H1 (cell line): ENCODE measurements around the gene LARP4B. TPM values are rescaled to one million over a fixed set of nuclear protein-coding genes. Genes with fewer than 3 reads are reported as not detected.

ENCODE experiments used
- CTCF ChIA-PET: fragments of 300-600 bp; sonication (Branson Sonifier 250); formaldehyde crosslinking; loops from one replicate; lab custom pipeline; 2021; ENCODE audit not compliant: partially characterized antibody; lab: Charles Lee
- POLR2A ChIA-PET: fragments of 300-600 bp; sonication (Branson Sonifier 250); formaldehyde crosslinking; loops from one replicate; lab custom pipeline; 2021; ENCODE audit warnings: inconsistent platforms; ENCODE audit not compliant: partially characterized antibody; lab: Charles Lee
- DNase-seq, 2 experiments: peaks; one replicate each; pipeline versions ENCODE4 v3.0.0 to v3.0.0-alpha.2; 2010 to 2022; ENCODE audit warnings: low spot score in 2 of 2, low read depth in 1 of 2, mixed read lengths in 1 of 2
- FAIRE-seq: peaks from 2 replicates; lab custom pipeline; 2011; peaks lifted over from hg19 to GRCh38; lab: Jason Lieb, UNC
- H2AFZ ChIP-seq: 2 replicates; pipeline ENCODE4 v1.8.1; 2012; ENCODE audit warnings: low read length, inconsistent platforms
- H2AK5ac ChIP-seq: 2 replicates; pipeline ENCODE4 v1.6.1; 2013; ENCODE audit warnings: low read depth, low read length
- H2BK120ac ChIP-seq: replicated peaks from 2 replicates; pipeline ENCODE3; 2013; ENCODE audit warnings: low read depth, low read length, inconsistent platforms
- H2BK12ac ChIP-seq: 2 replicates; pipeline ENCODE4 v1.6.1; 2013; ENCODE audit warnings: low read depth, low read length
- H2BK15ac ChIP-seq: 2 replicates; pipeline ENCODE4 v1.6.1; 2013; ENCODE audit warnings: low read length
- H2BK20ac ChIP-seq: 2 replicates; pipeline ENCODE4 v1.6.1; 2013; ENCODE audit warnings: low read length
- H2BK5ac ChIP-seq: 2 replicates; pipeline ENCODE4 v1.6.1; 2013; ENCODE audit warnings: low read depth, low read length
- H3K14ac ChIP-seq: 2 replicates; pipeline ENCODE4 v1.6.1; 2013; ENCODE audit warnings: inconsistent platforms; ENCODE audit not compliant: insufficient read length
- H3K18ac ChIP-seq: 2 replicates; pipeline ENCODE4 v1.6.1; 2013; ENCODE audit warnings: low read length; ENCODE audit errors: extremely low read depth
- H3K23ac ChIP-seq: 2 replicates; pipeline ENCODE4 v1.6.1; 2013; ENCODE audit warnings: inconsistent platforms; ENCODE audit not compliant: insufficient read length
- H3K23me2 ChIP-seq: 2 replicates; pipeline ENCODE4 v1.6.1; 2013; ENCODE audit warnings: low read depth, low read length
- H3K27ac ChIP-seq: 2 replicates; pipeline ENCODE4 v1.6.1; 2011; ENCODE audit warnings: low read depth, low read length, inconsistent platforms
- H3K27me3 ChIP-seq, 4 experiments: replicated peaks in 1 of 4; 1 replicate in 1 of 4; 2 replicates in 3 of 4; pipeline versions ENCODE4 v1.6.1 to v1.8.1; 2011 to 2013; ENCODE audit warnings: low read length in 3 of 4, mild to moderate bottlenecking in 3 of 4, inconsistent platforms in 2 of 4, mixed read lengths in 2 of 4, moderate library complexity in 1 of 4; ENCODE audit not compliant: control insufficient read depth in 3 of 4, insufficient read depth in 3 of 4; ENCODE audit errors: extremely low read depth in 1 of 4
- H3K36me3 ChIP-seq, 4 experiments: 2 replicates each; pipeline versions ENCODE4 v1.6.1 to v1.8.1; 2011 to 2013; ENCODE audit warnings: mild to moderate bottlenecking in 4 of 4, low read length in 3 of 4, moderate library complexity in 2 of 4, control low read depth in 1 of 4, inconsistent platforms in 1 of 4; ENCODE audit not compliant: insufficient read depth in 4 of 4, control insufficient read depth in 2 of 4
- H3K4ac ChIP-seq: replicated peaks from 2 replicates; pipeline ENCODE3; 2013; ENCODE audit warnings: low read length, low read depth, mixed read lengths, inconsistent platforms; ENCODE audit not compliant: insufficient read length
- H3K4me1 ChIP-seq, 4 experiments: replicated peaks in 1 of 4; 1 replicate in 1 of 4; 2 replicates in 3 of 4; pipeline versions ENCODE4 v1.6.1 to v1.8.1; 2011 to 2013; ENCODE audit warnings: low read length in 3 of 4, inconsistent platforms in 2 of 4, mixed read lengths in 1 of 4; ENCODE audit not compliant: insufficient read depth in 4 of 4, control insufficient read depth in 3 of 4
- H3K4me2 ChIP-seq, 2 experiments: 2 replicates each; pipeline versions ENCODE4 v1.6.1 to v1.8.1; 2011 to 2013; ENCODE audit warnings: low read depth in 2 of 2, low read length in 2 of 2, control low read depth in 1 of 2, inconsistent platforms in 1 of 2, mild to moderate bottlenecking in 1 of 2; ENCODE audit not compliant: insufficient read depth in 1 of 2
- H3K4me3 ChIP-seq, 4 experiments: fragments of 200-600, 300-600 bp in 1 of 4; sonication (generic), shearing (Covaris generic), sonication (Bioruptor Twin) in 1 of 4; 2 replicates each; pipeline versions ENCODE4 v1.5.1 to v1.8.1; 2011 to 2016; ENCODE audit warnings: low read length in 4 of 4, low read depth in 3 of 4, control low read depth in 2 of 4, inconsistent platforms in 2 of 4, mild to moderate bottlenecking in 2 of 4, mixed read lengths in 1 of 4, moderate library complexity in 1 of 4; ENCODE audit not compliant: insufficient read depth in 2 of 4; ENCODE audit errors: extremely low read depth in 1 of 4
- H3K56ac ChIP-seq: replicated peaks from 2 replicates; pipeline ENCODE3; 2013; ENCODE audit warnings: low read depth, mild to moderate bottlenecking, mixed read lengths, low read length, inconsistent platforms; ENCODE audit not compliant: insufficient read length
- H3K79me1 ChIP-seq: 2 replicates; pipeline ENCODE4 v1.6.1; 2013; ENCODE audit warnings: low read depth, low read length, control low read depth
- H3K79me2 ChIP-seq, 2 experiments: 2 replicates each; pipeline versions ENCODE4 v1.6.1 to v1.8.1; 2012 to 2013; ENCODE audit warnings: low read length in 2 of 2, mild to moderate bottlenecking in 2 of 2, inconsistent platforms in 1 of 2; ENCODE audit not compliant: insufficient read depth in 2 of 2, control insufficient read depth in 1 of 2
- H3K9ac ChIP-seq, 4 experiments: replicated peaks in 1 of 4; 1 replicate in 1 of 4; 2 replicates in 3 of 4; pipeline versions ENCODE4 v1.6.1 to v1.8.1; 2011 to 2013; ENCODE audit warnings: low read depth in 3 of 4, low read length in 3 of 4, control low read depth in 2 of 4, mild to moderate bottlenecking in 2 of 4, moderate library complexity in 2 of 4, inconsistent platforms in 1 of 4; ENCODE audit errors: extremely low read depth in 1 of 4
- H3K9me3 ChIP-seq, 2 experiments: 2 replicates each; pipeline versions ENCODE4 v1.6.1 to v1.8.1; 2012 to 2013; ENCODE audit warnings: mild to moderate bottlenecking in 2 of 2, moderate library complexity in 2 of 2, control low read depth in 1 of 2, inconsistent platforms in 1 of 2, low read depth in 1 of 2, low read length in 1 of 2, mixed read lengths in 1 of 2; ENCODE audit not compliant: insufficient read depth in 2 of 2
- H4K20me1 ChIP-seq, 2 experiments: replicated peaks in 1 of 2; 2 replicates each; pipeline versions ENCODE3 to v1.8.1; 2011 to 2013; ENCODE audit warnings: inconsistent platforms in 2 of 2, low read length in 2 of 2, mild to moderate bottlenecking in 1 of 2; ENCODE audit not compliant: insufficient read depth in 2 of 2, control insufficient read depth in 1 of 2
- H4K5ac ChIP-seq: 2 replicates; pipeline ENCODE4 v1.6.1; 2013; ENCODE audit warnings: low read length, low read depth, mixed read lengths, inconsistent platforms; ENCODE audit not compliant: insufficient read length
- H4K8ac ChIP-seq: 2 replicates; pipeline ENCODE4 v1.8.0; 2013; ENCODE audit warnings: mild to moderate bottlenecking, moderate library complexity, low read length, inconsistent platforms; ENCODE audit not compliant: insufficient read depth; ENCODE audit errors: extremely low read depth
- H4K91ac ChIP-seq: replicated peaks from 2 replicates; pipeline ENCODE3; 2013; ENCODE audit warnings: low read length, mixed read lengths, inconsistent platforms; ENCODE audit not compliant: insufficient read length
- E2F6 ChIP-seq: IDR thresholded peaks from 2 replicates; pipeline ENCODE4 v1.6.1; 2012; ENCODE audit warnings: inconsistent platforms
- KDM4A ChIP-seq: IDR thresholded peaks from one replicate; pipeline ENCODE4 v1.7.1; 2012; ENCODE audit warnings: low read depth, mild to moderate bottlenecking, moderate library complexity, low read length, inconsistent platforms; ENCODE audit not compliant: severe bottlenecking
- NANOG ChIP-seq: IDR thresholded peaks from 2 replicates; pipeline ENCODE4 v1.6.1; 2011; ENCODE audit warnings: low read length, low read depth, mild to moderate bottlenecking, inconsistent platforms; ENCODE audit not compliant: insufficient read depth, poor library complexity, severe bottlenecking
- RAD21 ChIP-seq, 2 experiments: IDR thresholded peaks in 1 of 2; conservative IDR thresholded peaks in 1 of 2; 2 replicates each; pipeline ENCODE4 v1.6.1; 2011; ENCODE audit warnings: low read depth in 2 of 2, low read length in 2 of 2, improper control_type of control experiment in 1 of 2, inconsistent platforms in 1 of 2, mild to moderate bottlenecking in 1 of 2, moderate library complexity in 1 of 2
- RNF2 ChIP-seq: fragments of 200-900, 300-1000 bp; sonication (generic); IDR thresholded peaks from 2 replicates; pipeline ENCODE4 v1.7.1; 2016; ENCODE audit warnings: borderline replicate concordance, low read depth, mild to moderate bottlenecking, antibody characterized with exemption, low read length; ENCODE audit not compliant: poor library complexity, severe bottlenecking; ENCODE audit errors: missing control alignments
- SP2 ChIP-seq: IDR thresholded peaks from 2 replicates; pipeline ENCODE4 v1.6.1; 2012; ENCODE audit warnings: mild to moderate bottlenecking, low read length, inconsistent platforms
- SRF ChIP-seq: IDR thresholded peaks from 2 replicates; pipeline ENCODE4 v1.6.1; 2011; ENCODE audit warnings: mild to moderate bottlenecking, low read depth, low read length, moderate library complexity
- WGBS, 2 experiments: shearing (Covaris generic) in 1 of 2; methylation state at CpG; one replicate each; pipeline versions ENCODE4 v1.1.6 to v1.1.7; 2013 to 2015; ENCODE audit warnings: low lambda C conversion rate in 2 of 2, mixed read lengths in 2 of 2, inconsistent platforms in 1 of 2, low coverage in 1 of 2, missing lambda C conversion rate in 1 of 2; ENCODE audit not compliant: insufficient replicate concordance in 2 of 2, insufficient coverage in 1 of 2, insufficient read length in 1 of 2; ENCODE audit errors: extremely low coverage in 1 of 2, missing lambda C conversion rate in 1 of 2; 5-methylcytosine and 5-hydroxymethylcytosine counted together
- polyA plus RNA-seq, 7 experiments: library from polyadenylated mRNA; depleted of rRNA in 3 of 7; stranded (reverse) in 5 of 7; unstranded in 2 of 7; fragments of >200 nt in 5 of 7; fragments of 200-250 nt in 2 of 7; gene quantifications; 1 replicate in 5 of 7; 2 replicates in 1 of 7; 4 replicates in 1 of 7; pipeline versions ENCODE4 v1.2.1 to v1.2.3, GENCODE V29; 2011 to 2013; ENCODE audit warnings: missing spikeins in 2 of 7, mixed read lengths in 2 of 7
- total RNA-seq: library from RNA; stranded (reverse); fragmentation: NEBNext Ultra II Directional; extraction: Animal tissue kit (Norgen Biotek cat#: 25700); gene quantifications from 2 replicates; pipeline ENCODE4 v1.2.1, GENCODE V29; 2021

LARP4B gene
- total and polyA plus RNA-seq, 2 of the 8 experiments (the other 6 are each of a cell fraction or from before 2014, with no cell fraction given) = 20.1 to 78.6 TPM

GRCh38 chr10:865924-866576 is 65.5 kb downstream of the LARP4B start:
- no peak overlapping the region for H2BK15ac ChIP-seq
- ChIA-PET CTCF (interaction anchor here (0.6 to 2.5 kb wide), 5 partner anchors 16 to 362 kb away, joined by 3 to 14 read pairs (median 6); no protein-coding TSS in a partner anchor), POLR2A (interaction anchor here (0.5 to 1.4 kb wide), 2 partner anchors 12 to 13 kb away, joined by 3 read pairs; no protein-coding TSS in a partner anchor)
- H4K5ac ChIP-seq = no peak overlapping the region
- peaks cover 9% of the 10 kb centered on the region for H3K79me1 ChIP-seq
- no peaks in the 10 kb centered on the region; a peak in 1 of 4 replicates for H3K9me3 ChIP-seq
- H2AK5ac ChIP-seq = no peak overlapping the region
- no peak overlapping the region for H3K4me2 ChIP-seq
- no peak overlapping the region for H3K23ac ChIP-seq
- H3K14ac ChIP-seq = no peak overlapping the region
- no peak overlapping the region for H3K27ac ChIP-seq
- H3K9ac ChIP-seq = no peak overlapping the region
- H3K4ac ChIP-seq = no peak overlapping the region
- peaks cover 3 to 26% (median 13%) of the 10 kb centered on the region in 4 experiments for H3K36me3 ChIP-seq
- no peak for DNase-seq
- peaks cover 12 to 14% of the 10 kb centered on the region in 2 experiments for H4K20me1 ChIP-seq
- no peak overlapping the region for H2BK20ac ChIP-seq
- H4K91ac ChIP-seq = no peak overlapping the region
- H3K79me2 ChIP-seq = peaks cover 0 to 42% of the 10 kb centered on the region in 2 experiments; a peak in 2 of 4 replicates
- H4K8ac ChIP-seq = no peak overlapping the region
- TF ChIP-seq RNF2 = no peak
- TF ChIP-seq NANOG = no peak
- no peak for TF ChIP-seq E2F6
- no peak for TF ChIP-seq KDM4A
- no peak for TF ChIP-seq RAD21 (IDR thresholded peaks at IDR 0.05 in 1 of 2, conservative IDR thresholded peaks at IDR 0.05 in 1 of 2; ENCODE audit: low read depth in 2 of 2, low read length in 2 of 2)
- TF ChIP-seq SRF = no peak
- no peak for TF ChIP-seq SP2
- no peaks in the 10 kb centered on the region for H3K27me3 ChIP-seq
- H2BK12ac ChIP-seq = no peak overlapping the region
- FAIRE-seq = no peak
- no peaks in the 10 kb centered on the region; the same call in 1 of the 2 replicates for H3K23me2 ChIP-seq
- H2AFZ ChIP-seq = no peak overlapping the region
- no peak overlapping the region; the same call in 1 of the 2 replicates for H2BK5ac ChIP-seq
- H3K56ac ChIP-seq = no peak overlapping the region
- no peak overlapping the region for H2BK120ac ChIP-seq
- WGBS, 2 experiments = 93 to 100% methylated on average over 1 to 8 of the region's 8 CpGs
- no peak overlapping the region for H3K18ac ChIP-seq
- no peaks in the 10 kb centered on the region for H3K4me1 ChIP-seq
- H3K4me3 ChIP-seq = no peak overlapping the region
